ENCODE measurements around the gene GPR25.

The GPR25 gene

GRCh38 chr1:200904772-200905171 lies 32.0 kb downstream of the GPR25 start:
- no peak for ATAC-seq
- TF ChIP-seq ARNTL (CRISPR knock-in tag; IDR thresholded peaks at IDR 0.05; ENCODE audit: borderline replicate concordance, low read depth) (no peak), CREB5 (CRISPR knock-in tag; IDR thresholded peaks at IDR 0.05; ENCODE audit: low read depth) (no peak), PPARA (CRISPR knock-in tag; IDR thresholded peaks at IDR 0.05; ENCODE audit: borderline replicate concordance) (no peak), TSHZ2 (CRISPR knock-in tag; IDR thresholded peaks at IDR 0.05) (no peak), ZC3H10 (CRISPR knock-in tag; IDR thresholded peaks at IDR 0.05) (no peak), BACH2 (CRISPR knock-in tag; IDR thresholded peaks at IDR 0.05; ENCODE audit: borderline replicate concordance) (no peak), POU6F1 (CRISPR knock-in tag; IDR thresholded peaks at IDR 0.05; ENCODE audit: borderline replicate concordance, low read depth) (no peak), ZFP30 (CRISPR knock-in tag; IDR thresholded peaks at IDR 0.05) (no peak), RARB (CRISPR knock-in tag; IDR thresholded peaks at IDR 0.05) (no peak), OSR1 (CRISPR knock-in tag; IDR thresholded peaks at IDR 0.05) (no peak), ZNF565 (CRISPR knock-in tag; conservative IDR thresholded peaks at IDR 0.05; ENCODE audit: low read depth) (no peak), ZFP3 (CRISPR knock-in tag; IDR thresholded peaks at IDR 0.05) (no peak)

GRCh38 chr1:200905411-200906052 lies 32.8 kb downstream of the GPR25 start:
- ATAC-seq = no peak
- TF ChIP-seq ARNTL (CRISPR knock-in tag; IDR thresholded peaks at IDR 0.05; ENCODE audit: borderline replicate concordance, low read depth) (no peak), ZNF70 (CRISPR knock-in tag; IDR thresholded peaks at IDR 0.05) (no peak), ISL1 (CRISPR knock-in tag; IDR thresholded peaks at IDR 0.05) (no peak), BACH2 (CRISPR knock-in tag; IDR thresholded peaks at IDR 0.05; ENCODE audit: borderline replicate concordance) (no peak), TSHZ2 (CRISPR knock-in tag; IDR thresholded peaks at IDR 0.05) (no peak), CSRNP3 (CRISPR knock-in tag; IDR thresholded peaks at IDR 0.05) (no peak)

GRCh38 chr1:200906491-200906890 lies 33.7 kb downstream of the GPR25 start:
- no peak for TF ChIP-seq OSR1 (CRISPR knock-in tag; IDR thresholded peaks at IDR 0.05)
- TF ChIP-seq POU6F1 (CRISPR knock-in tag; IDR thresholded peaks at IDR 0.05; ENCODE audit: borderline replicate concordance, low read depth) = no peak
- no peak for ATAC-seq
